HepG2 (cell line): ENCODE measurements around the gene SLC6A6. TPM values are rescaled to one million over a fixed set of nuclear protein-coding genes. Genes with fewer than 3 reads are reported as not detected.

ENCODE experiments used
- ATAC-seq: fragments of 200-7000 bp; cut with Tn5 transposase; 3 replicates; pipeline ENCODE4 v1.9.1; 2020; ENCODE audit warnings: mild to moderate bottlenecking, moderate library complexity
- BruUV-seq: library from RNA; stranded (reverse); fragments of 400-500 nt; replicated peaks from 2 replicates; lab custom pipeline; 2021; lab: Mats Ljungman, UMichigan
- CTCF ChIA-PET: fragments of 300-600 bp; formaldehyde crosslinking; extraction: SDS; loops from one replicate; lab custom pipeline; 2021; ENCODE audit warnings: low total read pairs, inconsistent platforms, low intra/inter-chr PET ratio; lab: Yijun Ruan, JAX
- POLR2A ChIA-PET: fragments of 350-600 bp; sonication (Branson Sonifier 250); formaldehyde crosslinking; loops from one replicate; lab custom pipeline; 2020; ENCODE audit warnings: antibody characterized with exemption, inconsistent platforms; lab: Yijun Ruan, JAX
- DNase-seq: peaks from one replicate; pipeline ENCODE4 v3.0.0-alpha.2; 2015; ENCODE audit warnings: low spot score
- FAIRE-seq: peaks from 3 replicates; lab custom pipeline; 2011; peaks lifted over from hg19 to GRCh38; lab: Jason Lieb, UNC
- H2AFZ ChIP-seq: one replicate; pipeline ENCODE4 v1.6.1; 2011; ENCODE audit warnings: low read length, inconsistent platforms
- H3K27ac ChIP-seq: fragments of 300-600 bp; 3 replicates; pipeline ENCODE4 v1.8.0; 2011; ENCODE audit warnings: mixed run types, mild to moderate bottlenecking, mixed read lengths, low read length, inconsistent platforms; ENCODE audit not compliant: insufficient read depth; ENCODE audit errors: extremely low read length
- H3K27me3 ChIP-seq, 2 experiments: fragments of 200-600 bp in 1 of 2; 2 replicates in 1 of 2; 3 replicates in 1 of 2; pipeline versions ENCODE4 v1.6.0 to v1.8.0; 2011; ENCODE audit warnings: low read length in 2 of 2, mild to moderate bottlenecking in 2 of 2, moderate library complexity in 2 of 2, inconsistent platforms in 1 of 2; ENCODE audit not compliant: insufficient read depth in 2 of 2, control insufficient read depth in 1 of 2
- H3K36me3 ChIP-seq, 2 experiments: fragments of 200-600 bp in 1 of 2; replicated peaks in 1 of 2; 2 replicates in 1 of 2; 3 replicates in 1 of 2; pipeline versions ENCODE4 v1.5.1 to v1.8.0; 2011; ENCODE audit warnings: low read length in 2 of 2, inconsistent platforms in 1 of 2; ENCODE audit not compliant: insufficient read depth in 2 of 2, control insufficient read depth in 1 of 2
- H3K4me1 ChIP-seq: 2 replicates; pipeline ENCODE4 v1.5.1; 2012; ENCODE audit warnings: low read length, inconsistent platforms; ENCODE audit not compliant: insufficient read depth
- H3K4me2 ChIP-seq: 2 replicates; pipeline ENCODE4 v1.6.0; 2011; ENCODE audit warnings: low read depth, low read length, inconsistent platforms
- H3K4me3 ChIP-seq, 3 experiments: fragments of 200-600 bp in 1 of 3; sonication (generic), shearing (Covaris generic) in 1 of 3; replicated peaks in 1 of 3; 2 replicates each; pipeline ENCODE4 v1.5.1; 2011 to 2016; ENCODE audit warnings: low read length in 3 of 3, inconsistent platforms in 2 of 3, low read depth in 2 of 3, mild to moderate bottlenecking in 2 of 3, control low read depth in 1 of 3, mixed read lengths in 1 of 3; ENCODE audit not compliant: insufficient read depth in 1 of 3
- H3K79me2 ChIP-seq: one replicate; pipeline ENCODE4 v1.6.1; 2011; ENCODE audit warnings: low read length, inconsistent platforms; ENCODE audit not compliant: insufficient read depth
- H3K9ac ChIP-seq: 2 replicates; pipeline ENCODE4 v1.6.0; 2011; ENCODE audit warnings: mild to moderate bottlenecking, low read depth, low read length, inconsistent platforms; ENCODE audit not compliant: insufficient read depth
- H3K9me3 ChIP-seq: 2 replicates; pipeline ENCODE4 v1.5.1; 2012; ENCODE audit warnings: mild to moderate bottlenecking, low read length
- H4K20me1 ChIP-seq: 2 replicates; pipeline ENCODE4 v1.6.0; 2011; ENCODE audit warnings: inconsistent platforms, mild to moderate bottlenecking, low read length, moderate library complexity; ENCODE audit not compliant: insufficient read depth
- ATF7 ChIP-seq, 2 experiments: fragments of 450-650 bp in 1 of 2; sonication (generic) in 1 of 2; formaldehyde crosslinking in 1 of 2; IDR thresholded peaks; 2 replicates each; pipeline versions ENCODE4 v1.4.0 to v1.6.1; 2016 to 2020; ENCODE audit warnings: antibody characterized with exemption in 1 of 2, mild to moderate bottlenecking in 1 of 2, missing genetic modification reagents in 1 of 2
- CREB1 ChIP-seq, 2 experiments: fragments of 450-650 bp in 1 of 2; IDR thresholded peaks; 2 replicates each; pipeline ENCODE4 v1.6.1; 2016 to 2017; ENCODE audit warnings: control low read depth in 1 of 2, mild to moderate bottlenecking in 1 of 2, missing compliant biosample characterization in 1 of 2, missing genetic modification characterization in 1 of 2
- DNMT3B ChIP-seq: conservative IDR thresholded peaks from 2 replicates; pipeline ENCODE4 v1.6.1; 2016; ENCODE audit warnings: missing biosample characterization, control low read depth
- ZFP90 ChIP-seq: sonication (generic); formaldehyde crosslinking; IDR thresholded peaks from 2 replicates; pipeline ENCODE4 v1.8.0; 2022; ENCODE audit warnings: missing genetic modification reagents, mild to moderate bottlenecking, inconsistent platforms, borderline replicate concordance
- WGBS: methylation state at CpG from one replicate; pipeline ENCODE4 v1.1.6; 2017; ENCODE audit warnings: low lambda C conversion rate; 5-methylcytosine and 5-hydroxymethylcytosine counted together
- in situ Hi-C: cut with HindIII; loops from 2 replicates; pipeline ENCODE4 v1.10.0; 2017; ENCODE audit warnings: low pct_unique_long_range_greater_than_20kb; ENCODE audit not compliant: extremely low pct_ligation_motif_present
- intact Hi-C: fragments of 100-400 bp; cut with micrococcal nuclease; formaldehyde crosslinking; loops from one replicate; pipeline ENCODE4 v1.10.0; 2022; ENCODE audit not compliant: unreplicated experiment
- polyA plus RNA-seq, 8 experiments: library from polyadenylated mRNA; depleted of rRNA in 3 of 8; stranded (reverse) in 7 of 8; unstranded in 1 of 8; fragments of >200 nt; fragmentation: Illumina TruSeq in 4 of 8; extraction: Trizol in 4 of 8; gene quantifications; 2 replicates each; pipeline versions ENCODE4 v1.2.1 to v1.2.3, GENCODE V29; 2011 to 2016; ENCODE audit warnings: low read depth in 4 of 8, missing spikeins in 1 of 8, mixed read lengths in 1 of 8; ENCODE audit not compliant: insufficient read depth in 1 of 8
- total RNA-seq, 5 experiments: library from RNA; depleted of rRNA; stranded (reverse); fragments of >200 nt; fragmentation: Illumina TruSeq; extraction: Trizol; gene quantifications; 2 replicates each; pipeline ENCODE4 v1.2.3, GENCODE V29; 2016; ENCODE audit warnings: low read depth in 1 of 5
- TF ChIP-seq, protein P1 (sequence below): IDR thresholded peaks from 2 replicates; pipeline ENCODE4 v1.6.1; 2012; ENCODE audit warnings: low read depth, low read length, improper control_type of control experiment
- TF ChIP-seq, protein P2 (sequence below): IDR thresholded peaks from 2 replicates; pipeline ENCODE4 v1.6.1; 2016

The SLC6A6 gene
- total and polyA plus RNA-seq, 2 of the 13 experiments (the other 11 are each of a cell fraction or from before 2014, with no cell fraction given): 14.1 to 20.7 TPM

- ChIA-PET POLR2A (no interaction called here), CTCF (no interaction called here)
Measured at GRCh38 chr3:14388201-14388600, 14.2 kb upstream of the SLC6A6 start.

DNA sequence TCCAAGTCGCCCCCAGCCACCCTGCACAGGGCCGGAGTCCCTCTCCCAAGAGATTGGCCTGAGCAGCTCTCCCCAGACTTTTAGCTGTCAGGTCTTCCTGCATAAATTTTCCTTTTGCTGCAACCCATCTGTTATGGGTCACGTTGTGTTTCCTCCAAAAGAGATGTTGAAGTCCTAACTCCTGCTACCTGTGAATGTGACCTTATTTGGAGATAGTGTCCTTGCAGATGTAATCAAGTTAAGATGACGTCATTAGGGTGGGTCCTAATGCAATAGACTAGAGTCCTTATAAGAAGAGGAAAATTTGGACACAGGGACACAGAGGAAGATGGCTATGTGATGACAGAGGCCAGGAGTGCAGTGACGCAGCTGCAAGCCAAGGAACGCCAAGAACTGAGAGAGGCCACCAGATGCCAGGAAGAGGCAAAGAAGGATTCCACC, 13.2 kb upstream of the SLC6A6 start:
- no peaks in the 10 kb centered on the region for H3K79me2 ChIP-seq
- FAIRE-seq: no peak
- peaks cover 6% of the 10 kb centered on the region; the same call in 1 of the 2 replicates for H3K4me1 ChIP-seq
- DNase-seq: no peak
- H3K9ac ChIP-seq: no peak overlapping the region
- H3K4me3 ChIP-seq: no peak overlapping the region
- ATAC-seq: no peak
- no peak overlapping the region for H2AFZ ChIP-seq
- H3K27ac ChIP-seq: no peak overlapping the region
- BruUV-seq: no TSS peak
- ChIA-PET POLR2A (no interaction called here), CTCF (no interaction called here)
- no peaks in the 10 kb centered on the region for H3K36me3 ChIP-seq
- peak; percentile 96 for TF ChIP-seq CREB1 (IDR thresholded peaks at IDR 0.05)
- no peak for TF ChIP-seq CREB1 (CRISPR knock-in tag; IDR thresholded peaks at IDR 0.05)
- TF ChIP-seq, protein P1, sequence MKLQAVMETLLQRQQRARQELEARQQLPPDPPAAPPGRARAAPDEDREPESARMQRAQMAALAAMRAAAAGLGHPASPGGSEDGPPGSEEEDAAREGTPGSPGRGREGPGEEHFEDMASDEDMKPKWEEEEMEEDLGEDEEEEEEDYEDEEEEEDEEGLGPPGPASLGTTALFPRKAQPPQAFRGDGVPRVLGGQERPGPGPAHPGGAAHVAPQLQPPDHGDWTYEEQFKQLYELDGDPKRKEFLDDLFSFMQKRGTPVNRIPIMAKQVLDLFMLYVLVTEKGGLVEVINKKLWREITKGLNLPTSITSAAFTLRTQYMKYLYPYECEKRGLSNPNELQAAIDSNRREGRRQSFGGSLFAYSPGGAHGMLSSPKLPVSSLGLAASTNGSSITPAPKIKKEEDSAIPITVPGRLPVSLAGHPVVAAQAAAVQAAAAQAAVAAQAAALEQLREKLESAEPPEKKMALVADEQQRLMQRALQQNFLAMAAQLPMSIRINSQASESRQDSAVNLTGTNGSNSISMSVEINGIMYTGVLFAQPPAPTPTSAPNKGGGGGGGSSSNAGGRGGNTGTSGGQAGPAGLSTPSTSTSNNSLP: no peak
- peak; percentile 100 for TF ChIP-seq ATF7 (IDR thresholded peaks at IDR 0.05)
- TF ChIP-seq ATF7 (CRISPR knock-in tag; IDR thresholded peaks at IDR 0.05): no peak
- H3K27me3 ChIP-seq: peaks cover 5 to 31% of the 10 kb centered on the region in 2 experiments
- WGBS: 40% methylated on average over 5 of the region's 6 CpGs
- intact Hi-C loops (no loop called here), in situ Hi-C loops (no loop called here)
- H4K20me1 ChIP-seq: no peaks in the 10 kb centered on the region
- no peaks in the 10 kb centered on the region for H3K9me3 ChIP-seq
- no peak overlapping the region for H3K4me2 ChIP-seq

More at GRCh38 chr3:14388201-14388600, 14.2 kb upstream of the SLC6A6 start:
- Histone ChIP-seq H3K4me2 (no peak overlapping the region), H3K9me3 (no peaks in the 10 kb centered on the region), H3K4me3 (no peak overlapping the region), H3K27ac (no peak overlapping the region), H3K9ac (no peak overlapping the region), H2AFZ (no peak overlapping the region), H3K36me3 (no peaks in the 10 kb centered on the region), H3K79me2 (no peaks in the 10 kb centered on the region), H3K4me1 (peaks cover 7% of the 10 kb centered on the region; the same call in 1 of the 2 replicates), H3K27me3 (peaks cover 6 to 28% of the 10 kb centered on the region in 2 experiments), H4K20me1 (no peaks in the 10 kb centered on the region)
- intact Hi-C loops: no loop called here
- DNase-seq: no peak
- ATAC-seq: no peak
- no peak for FAIRE-seq
- WGBS: 29% methylated on average over 5 of the region's 5 CpGs
- TF ChIP-seq DNMT3B (CRISPR knock-in tag) (no peak), ZFP90 (CRISPR knock-in tag) (no peak)
- TF ChIP-seq, protein P2, sequence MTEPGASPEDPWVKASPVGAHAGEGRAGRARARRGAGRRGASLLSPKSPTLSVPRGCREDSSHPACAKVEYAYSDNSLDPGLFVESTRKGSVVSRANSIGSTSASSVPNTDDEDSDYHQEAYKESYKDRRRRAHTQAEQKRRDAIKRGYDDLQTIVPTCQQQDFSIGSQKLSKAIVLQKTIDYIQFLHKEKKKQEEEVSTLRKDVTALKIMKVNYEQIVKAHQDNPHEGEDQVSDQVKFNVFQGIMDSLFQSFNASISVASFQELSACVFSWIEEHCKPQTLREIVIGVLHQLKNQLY (CRISPR knock-in tag): no peak
- in situ Hi-C loops: no loop called here
- no TSS peak for BruUV-seq
